ENCODE results near the gene ADIPOQ. TPM values are rescaled to one million over a fixed set of nuclear protein-coding genes. Genes with fewer than 3 reads are reported as not detected.

Gene ADIPOQ
- total RNA-seq, 1 experiment from 2014 or later = not detected

DNA sequence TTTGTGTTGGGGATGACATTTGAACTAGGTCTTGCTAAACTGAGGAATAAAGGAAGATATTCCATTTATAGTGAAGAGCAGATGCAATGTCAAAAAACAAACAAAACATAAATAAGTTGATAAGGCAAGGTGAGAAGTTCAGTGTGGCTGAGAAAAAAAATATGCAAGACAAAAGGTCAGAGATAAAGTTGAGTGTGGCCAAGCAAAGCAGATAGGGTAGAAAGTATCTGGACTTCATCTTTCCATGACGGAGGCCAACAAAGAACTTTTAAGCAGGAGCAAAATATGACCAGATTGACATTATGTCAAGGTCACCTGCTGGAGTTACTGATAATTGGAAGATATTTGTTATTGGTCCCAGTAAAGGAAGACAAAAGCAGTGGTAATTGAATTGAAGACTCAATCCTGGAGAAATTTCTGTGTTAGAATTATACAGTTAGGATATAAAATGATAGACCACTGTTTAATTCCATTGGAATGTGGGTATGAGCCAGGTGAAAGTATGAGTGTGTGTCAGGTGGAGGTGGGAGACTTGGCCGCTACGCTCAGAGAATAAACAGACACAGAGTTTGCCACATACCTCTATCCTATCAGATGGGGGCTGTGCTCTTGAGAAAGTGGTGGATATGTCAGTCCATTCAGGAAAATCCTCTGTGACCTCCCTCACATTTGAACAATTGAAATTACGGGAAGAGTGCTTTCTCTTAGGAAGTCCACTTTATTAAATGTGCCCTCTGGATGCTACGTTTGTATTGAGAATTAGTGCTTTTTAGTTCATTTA is 28.1 kb downstream of the ADIPOQ start:
- Histone ChIP-seq H2AFZ (ENCODE audit: low read length) (no peak overlapping the region), H4K8ac (replicated peaks; ENCODE audit: insufficient read length, low read depth, low read length) (no peak overlapping the region)
- WGBS (ENCODE audit: extremely low coverage, insufficient read length, low lambda C conversion rate) = no CpG with 5 or more reads among the region's 5 CpGs

More for the DNA sequence above, 28.1 kb downstream of the ADIPOQ start:
- H3K18ac ChIP-seq (ENCODE audit: insufficient read length, low read depth, low read length) = no peak overlapping the region
- no peaks in the 10 kb centered on the region for H3K79me2 ChIP-seq (ENCODE audit: insufficient read depth, low read length)
- no peaks in the 10 kb centered on the region for H3K4me1 ChIP-seq (ENCODE audit: insufficient read depth, low read length)
- H3K56ac ChIP-seq (ENCODE audit: insufficient read length, low read depth, low read length) = no peak overlapping the region
- Mint-ChIP-seq H3K27me3 (ENCODE audit: low read depth) (peaks cover 1% of the 10 kb centered on the region), H3K4me1 (peaks cover 5 to 7% of the 10 kb centered on the region in 2 experiments), H3K36me3 (ENCODE audit: insufficient read depth in 1 of 3, low read depth in 3 of 3) (peaks cover 4 to 14% (median 5%) of the 10 kb centered on the region in 3 experiments; a peak in 4 of 7 replicates), H3K27ac (no peak overlapping the region), H3K4me3 (no peak overlapping the region), H3K9me3 (peaks cover 18 to 20% of the 10 kb centered on the region in 2 experiments)
- no peak overlapping the region for H3K4me2 ChIP-seq (ENCODE audit: insufficient read depth, insufficient read length, low read length)
- H3K9me3 ChIP-seq (ENCODE audit: control insufficient read depth, low read depth, low read length) = no peaks in the 10 kb centered on the region
- TF ChIP-seq, protein P1, sequence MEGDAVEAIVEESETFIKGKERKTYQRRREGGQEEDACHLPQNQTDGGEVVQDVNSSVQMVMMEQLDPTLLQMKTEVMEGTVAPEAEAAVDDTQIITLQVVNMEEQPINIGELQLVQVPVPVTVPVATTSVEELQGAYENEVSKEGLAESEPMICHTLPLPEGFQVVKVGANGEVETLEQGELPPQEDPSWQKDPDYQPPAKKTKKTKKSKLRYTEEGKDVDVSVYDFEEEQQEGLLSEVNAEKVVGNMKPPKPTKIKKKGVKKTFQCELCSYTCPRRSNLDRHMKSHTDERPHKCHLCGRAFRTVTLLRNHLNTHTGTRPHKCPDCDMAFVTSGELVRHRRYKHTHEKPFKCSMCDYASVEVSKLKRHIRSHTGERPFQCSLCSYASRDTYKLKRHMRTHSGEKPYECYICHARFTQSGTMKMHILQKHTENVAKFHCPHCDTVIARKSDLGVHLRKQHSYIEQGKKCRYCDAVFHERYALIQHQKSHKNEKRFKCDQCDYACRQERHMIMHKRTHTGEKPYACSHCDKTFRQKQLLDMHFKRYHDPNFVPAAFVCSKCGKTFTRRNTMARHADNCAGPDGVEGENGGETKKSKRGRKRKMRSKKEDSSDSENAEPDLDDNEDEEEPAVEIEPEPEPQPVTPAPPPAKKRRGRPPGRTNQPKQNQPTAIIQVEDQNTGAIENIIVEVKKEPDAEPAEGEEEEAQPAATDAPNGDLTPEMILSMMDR (conservative IDR thresholded peaks at IDR 0.05) = no peak
- no peak overlapping the region for H2BK15ac ChIP-seq (ENCODE audit: low read depth, low read length)
- H4K91ac ChIP-seq (ENCODE audit: insufficient read length, low read depth, low read length) = no peak overlapping the region
- no peak overlapping the region for H2BK20ac ChIP-seq (ENCODE audit: low read depth, low read length, poor library complexity, severe bottlenecking)
- no peak overlapping the region for H2BK120ac ChIP-seq (ENCODE audit: low read depth, low read length, poor library complexity, severe bottlenecking)
- H3K23me2 ChIP-seq (ENCODE audit: insufficient read length, low read depth, low read length, poor library complexity, severe bottlenecking) = no peaks in the 10 kb centered on the region
- no peak overlapping the region for H3K9ac ChIP-seq (ENCODE audit: extremely low read depth, insufficient read length, low read length)
- no peak overlapping the region for H4K5ac ChIP-seq (ENCODE audit: insufficient read length, low read depth, low read length)
- H3K4ac ChIP-seq (ENCODE audit: low read depth, low read length) = no peak overlapping the region
- H3K27ac ChIP-seq (ENCODE audit: insufficient read length, low read depth, low read length) = no peak overlapping the region
- H2BK5ac ChIP-seq (ENCODE audit: insufficient read length, low read length) = no peak overlapping the region
- no peaks in the 10 kb centered on the region for H3K27me3 ChIP-seq (ENCODE audit: insufficient read depth, low read length)
- no peaks in the 10 kb centered on the region for H4K20me1 ChIP-seq (ENCODE audit: control insufficient read depth, insufficient read depth, insufficient read length)
- H3K23ac ChIP-seq (ENCODE audit: insufficient read length, low read depth, low read length) = no peak overlapping the region
- no peak for DNase-seq
- no peak overlapping the region for H3T11ph ChIP-seq (ENCODE audit: low read length)
- no peak overlapping the region for H2AK5ac ChIP-seq (ENCODE audit: insufficient read length, low read length)
- H3K79me1 ChIP-seq (ENCODE audit: insufficient read depth, low read depth, low read length, poor library complexity, severe bottlenecking) = no peaks in the 10 kb centered on the region
- no peak overlapping the region for H3K14ac ChIP-seq (ENCODE audit: insufficient read depth, low read length)
- no peak overlapping the region for H2BK12ac ChIP-seq (ENCODE audit: insufficient read length, low read depth, low read length)

Measured in H9 (cell line).